GM23338 (cell line): Measurements from ENCODE around the gene PARD3. TPM values are rescaled to one million over a fixed set of nuclear protein-coding genes. Genes with fewer than 3 reads are reported as not detected.

Experiments
- ATAC-seq: fragments of 200-7000 bp; cut with Tn5 transposase; 3 replicates; pipeline ENCODE4 v1.9.1; 2020
- DNase-seq: peaks from one replicate; pipeline ENCODE4 v3.0.0-alpha.2; 2015; ENCODE audit warnings: low spot score
- H2AFZ ChIP-seq: fragments of 200-600 bp; sonication (generic); 2 replicates; pipeline ENCODE4 v1.8.0; 2016; ENCODE audit warnings: antibody characterized with exemption, mild to moderate bottlenecking, moderate library complexity
- H3F3A ChIP-seq: fragments of 200-600 bp; sonication (generic); replicated peaks from 2 replicates; pipeline ENCODE4 v1.8.0; 2017; ENCODE audit warnings: antibody characterized with exemption, mixed run types, low read depth
- H3K27ac ChIP-seq: fragments of 200-600 bp; sonication (generic); 2 replicates; pipeline ENCODE4 v1.6.1; 2016; ENCODE audit warnings: low read depth
- H3K27me3 ChIP-seq: fragments of 200-600 bp; sonication (generic); 2 replicates; pipeline ENCODE4 v1.8.0; 2016; ENCODE audit warnings: mild to moderate bottlenecking, mixed run types, moderate library complexity; ENCODE audit not compliant: insufficient read depth
- H3K36me3 ChIP-seq: fragments of 200-600 bp; sonication (generic); 2 replicates; pipeline ENCODE4 v1.8.0; 2016; ENCODE audit warnings: mild to moderate bottlenecking; ENCODE audit not compliant: insufficient read depth
- H3K4me1 ChIP-seq: fragments of 200-600 bp; sonication (generic); 2 replicates; pipeline ENCODE4 v1.8.0; 2016; ENCODE audit warnings: mild to moderate bottlenecking, moderate library complexity; ENCODE audit not compliant: insufficient read depth
- H3K4me2 ChIP-seq: fragments of 200-600 bp; sonication (generic); 2 replicates; pipeline ENCODE4 v1.7.1; 2017; ENCODE audit warnings: mixed run types
- H3K4me3 ChIP-seq: fragments of 200-600 bp; sonication (generic); 2 replicates; pipeline ENCODE4 v1.6.1; 2016; ENCODE audit warnings: mixed run types
- H3K79me2 ChIP-seq: fragments of 200-600 bp; sonication (generic); replicated peaks from 2 replicates; pipeline ENCODE4 v1.8.0; 2017; ENCODE audit warnings: mild to moderate bottlenecking; ENCODE audit not compliant: insufficient read depth
- H3K9me2 ChIP-seq: fragments of 200-600 bp; sonication (generic); 2 replicates; pipeline ENCODE4 v1.8.0; 2017; ENCODE audit not compliant: insufficient read depth
- H4K20me1 ChIP-seq: fragments of 200-600 bp; sonication (generic); replicated peaks from 2 replicates; pipeline ENCODE4 v1.8.0; 2017; ENCODE audit warnings: mild to moderate bottlenecking; ENCODE audit not compliant: insufficient read depth
- H3K27ac Mint-ChIP-seq: 2 replicates; pipeline ENCODE4 v1.8.0; 2020; ENCODE audit warnings: inconsistent platforms, mild to moderate bottlenecking, moderate library complexity, mixed read lengths
- H3K27me3 Mint-ChIP-seq: 3 replicates; pipeline ENCODE4 v1.8.0; 2022; ENCODE audit warnings: low read depth, mild to moderate bottlenecking, moderate library complexity, mixed read lengths, inconsistent platforms; ENCODE audit not compliant: insufficient read depth, poor library complexity
- H3K36me3 Mint-ChIP-seq: 3 replicates; pipeline ENCODE4 v1.8.0; 2021; ENCODE audit warnings: low read depth, mild to moderate bottlenecking, inconsistent platforms, moderate library complexity, mixed read lengths
- H3K4me1 Mint-ChIP-seq: 3 replicates; pipeline ENCODE4 v1.8.0; 2020; ENCODE audit warnings: mild to moderate bottlenecking, inconsistent platforms, mixed read lengths
- H3K4me3 Mint-ChIP-seq: 3 replicates; pipeline ENCODE4 v1.8.0; 2021; ENCODE audit warnings: moderate library complexity, mild to moderate bottlenecking, inconsistent platforms, mixed read lengths
- H3K9me3 Mint-ChIP-seq: 3 replicates; pipeline ENCODE4 v1.8.0; 2020; ENCODE audit warnings: moderate library complexity, mild to moderate bottlenecking, inconsistent platforms, mixed read lengths
- EZH2phosphoT487 ChIP-seq: fragments of 200-600 bp; sonication (generic); IDR thresholded peaks from one replicate; pipeline ENCODE4 v1.8.1; 2018; ENCODE audit warnings: antibody characterized with exemption; ENCODE audit not compliant: unreplicated experiment
- POLR2AphosphoS5 ChIP-seq: IDR thresholded peaks from 2 replicates; pipeline ENCODE4 v1.6.1; 2016; ENCODE audit warnings: antibody characterized with exemption, low read depth
- polyA plus RNA-seq: library from polyadenylated mRNA; unstranded; fragments of >200 nt; fragmentation: Nextera tagmentation; extraction: Ambion mirVana; gene quantifications from 2 replicates; pipeline ENCODE4 v1.2.1, GENCODE V29; 2016
- total RNA-seq: library from RNA; depleted of rRNA; stranded (reverse); fragments of >200 nt; shearing (Covaris generic); gene quantifications from 2 replicates; pipeline ENCODE4 v1.2.3, GENCODE V29; 2014
- TF ChIP-seq, protein P1 (sequence below): fragments of 250-450 bp; sonication (Bioruptor Pico); IDR thresholded peaks from 2 replicates; pipeline ENCODE4 v1.5.0; 2020; ENCODE audit warnings: mild to moderate bottlenecking, moderate library complexity
- TF ChIP-seq, protein P2 (sequence below), 2 experiments: fragments of 200-600 bp in 1 of 2; sonication (generic) in 1 of 2; conservative IDR thresholded peaks; 2 replicates each; pipeline versions ENCODE4 v1.5.1 to v1.6.1; 2016 to 2017; ENCODE audit warnings: antibody characterized with exemption in 2 of 2, low read depth in 2 of 2, mild to moderate bottlenecking in 2 of 2, moderate library complexity in 1 of 2
- TF ChIP-seq, protein P3 (sequence below): IDR thresholded peaks from one replicate; pipeline ENCODE4 v1.6.1; 2018; ENCODE audit warnings: antibody characterized with exemption; ENCODE audit not compliant: unreplicated experiment

PARD3 gene
- total and polyA plus RNA-seq, 2 experiments from 2014 or later: 30.2 to 51.4 TPM

DNA sequence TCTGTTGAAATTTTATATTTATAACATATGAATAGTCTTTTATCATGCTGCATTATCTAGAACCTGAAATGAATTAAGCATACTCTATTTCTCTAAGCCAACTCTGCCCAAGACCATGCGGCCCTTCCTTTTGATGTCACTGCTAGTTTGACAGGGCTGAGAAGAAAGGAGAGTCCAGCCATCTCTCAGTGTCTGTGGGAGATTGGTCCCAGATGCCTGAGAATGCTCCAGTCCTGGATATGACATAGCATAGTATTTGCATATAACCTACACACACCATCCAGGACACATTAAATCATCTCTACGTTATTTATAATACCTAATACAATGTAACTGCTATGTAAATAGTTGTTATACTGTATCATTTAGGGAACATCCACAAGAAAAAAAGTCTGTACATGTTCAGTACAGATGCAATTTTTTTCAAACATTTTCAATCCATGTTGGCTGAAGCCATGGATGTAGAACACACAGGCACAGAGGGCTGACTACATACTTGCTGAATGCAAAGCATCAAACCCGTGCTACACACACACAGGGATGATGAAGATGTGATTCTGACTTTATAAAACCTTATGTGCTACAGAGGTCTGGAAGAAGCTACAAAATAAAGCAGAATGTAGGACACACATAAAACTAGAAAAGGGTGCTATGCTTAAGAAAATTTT, 315.4 kb downstream of the PARD3 start (continued):
- TF ChIP-seq, protein P1, sequence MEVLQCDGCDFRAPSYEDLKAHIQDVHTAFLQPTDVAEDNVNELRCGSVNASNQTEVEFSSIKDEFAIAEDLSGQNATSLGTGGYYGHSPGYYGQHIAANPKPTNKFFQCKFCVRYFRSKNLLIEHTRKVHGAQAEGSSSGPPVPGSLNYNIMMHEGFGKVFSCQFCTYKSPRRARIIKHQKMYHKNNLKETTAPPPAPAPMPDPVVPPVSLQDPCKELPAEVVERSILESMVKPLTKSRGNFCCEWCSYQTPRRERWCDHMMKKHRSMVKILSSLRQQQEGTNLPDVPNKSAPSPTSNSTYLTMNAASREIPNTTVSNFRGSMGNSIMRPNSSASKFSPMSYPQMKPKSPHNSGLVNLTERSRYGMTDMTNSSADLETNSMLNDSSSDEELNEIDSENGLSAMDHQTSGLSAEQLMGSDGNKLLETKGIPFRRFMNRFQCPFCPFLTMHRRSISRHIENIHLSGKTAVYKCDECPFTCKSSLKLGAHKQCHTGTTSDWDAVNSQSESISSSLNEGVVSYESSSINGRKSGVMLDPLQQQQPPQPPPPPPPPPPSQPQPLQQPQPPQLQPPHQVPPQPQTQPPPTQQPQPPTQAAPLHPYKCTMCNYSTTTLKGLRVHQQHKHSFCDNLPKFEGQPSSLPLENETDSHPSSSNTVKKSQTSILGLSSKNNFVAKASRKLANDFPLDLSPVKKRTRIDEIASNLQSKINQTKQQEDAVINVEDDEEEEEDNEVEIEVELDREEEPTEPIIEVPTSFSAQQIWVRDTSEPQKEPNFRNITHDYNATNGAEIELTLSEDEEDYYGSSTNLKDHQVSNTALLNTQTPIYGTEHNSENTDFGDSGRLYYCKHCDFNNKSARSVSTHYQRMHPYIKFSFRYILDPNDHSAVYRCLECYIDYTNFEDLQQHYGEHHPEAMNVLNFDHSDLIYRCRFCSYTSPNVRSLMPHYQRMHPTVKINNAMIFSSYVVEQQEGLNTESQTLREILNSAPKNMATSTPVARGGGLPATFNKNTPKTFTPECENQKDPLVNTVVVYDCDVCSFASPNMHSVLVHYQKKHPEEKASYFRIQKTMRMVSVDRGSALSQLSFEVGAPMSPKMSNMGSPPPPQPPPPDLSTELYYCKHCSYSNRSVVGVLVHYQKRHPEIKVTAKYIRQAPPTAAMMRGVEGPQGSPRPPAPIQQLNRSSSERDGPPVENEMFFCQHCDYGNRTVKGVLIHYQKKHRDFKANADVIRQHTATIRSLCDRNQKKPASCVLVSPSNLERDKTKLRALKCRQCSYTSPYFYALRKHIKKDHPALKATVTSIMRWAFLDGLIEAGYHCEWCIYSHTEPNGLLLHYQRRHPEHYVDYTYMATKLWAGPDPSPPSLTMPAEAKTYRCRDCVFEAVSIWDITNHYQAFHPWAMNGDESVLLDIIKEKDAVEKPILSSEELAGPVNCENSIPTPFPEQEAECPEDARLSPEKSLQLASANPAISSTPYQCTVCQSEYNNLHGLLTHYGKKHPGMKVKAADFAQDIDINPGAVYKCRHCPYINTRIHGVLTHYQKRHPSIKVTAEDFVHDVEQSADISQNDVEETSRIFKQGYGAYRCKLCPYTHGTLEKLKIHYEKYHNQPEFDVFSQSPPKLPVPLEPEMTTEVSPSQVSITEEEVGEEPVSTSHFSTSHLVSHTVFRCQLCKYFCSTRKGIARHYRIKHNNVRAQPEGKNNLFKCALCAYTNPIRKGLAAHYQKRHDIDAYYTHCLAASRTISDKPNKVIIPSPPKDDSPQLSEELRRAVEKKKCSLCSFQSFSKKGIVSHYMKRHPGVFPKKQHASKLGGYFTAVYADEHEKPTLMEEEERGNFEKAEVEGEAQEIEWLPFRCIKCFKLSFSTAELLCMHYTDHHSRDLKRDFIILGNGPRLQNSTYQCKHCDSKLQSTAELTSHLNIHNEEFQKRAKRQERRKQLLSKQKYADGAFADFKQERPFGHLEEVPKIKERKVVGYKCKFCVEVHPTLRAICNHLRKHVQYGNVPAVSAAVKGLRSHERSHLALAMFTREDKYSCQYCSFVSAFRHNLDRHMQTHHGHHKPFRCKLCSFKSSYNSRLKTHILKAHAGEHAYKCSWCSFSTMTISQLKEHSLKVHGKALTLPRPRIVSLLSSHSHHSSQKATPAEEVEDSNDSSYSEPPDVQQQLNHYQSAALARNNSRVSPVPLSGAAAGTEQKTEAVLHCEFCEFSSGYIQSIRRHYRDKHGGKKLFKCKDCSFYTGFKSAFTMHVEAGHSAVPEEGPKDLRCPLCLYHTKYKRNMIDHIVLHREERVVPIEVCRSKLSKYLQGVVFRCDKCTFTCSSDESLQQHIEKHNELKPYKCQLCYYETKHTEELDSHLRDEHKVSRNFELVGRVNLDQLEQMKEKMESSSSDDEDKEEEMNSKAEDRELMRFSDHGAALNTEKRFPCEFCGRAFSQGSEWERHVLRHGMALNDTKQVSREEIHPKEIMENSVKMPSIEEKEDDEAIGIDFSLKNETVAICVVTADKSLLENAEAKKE: no peak
- TF ChIP-seq, protein P2, sequence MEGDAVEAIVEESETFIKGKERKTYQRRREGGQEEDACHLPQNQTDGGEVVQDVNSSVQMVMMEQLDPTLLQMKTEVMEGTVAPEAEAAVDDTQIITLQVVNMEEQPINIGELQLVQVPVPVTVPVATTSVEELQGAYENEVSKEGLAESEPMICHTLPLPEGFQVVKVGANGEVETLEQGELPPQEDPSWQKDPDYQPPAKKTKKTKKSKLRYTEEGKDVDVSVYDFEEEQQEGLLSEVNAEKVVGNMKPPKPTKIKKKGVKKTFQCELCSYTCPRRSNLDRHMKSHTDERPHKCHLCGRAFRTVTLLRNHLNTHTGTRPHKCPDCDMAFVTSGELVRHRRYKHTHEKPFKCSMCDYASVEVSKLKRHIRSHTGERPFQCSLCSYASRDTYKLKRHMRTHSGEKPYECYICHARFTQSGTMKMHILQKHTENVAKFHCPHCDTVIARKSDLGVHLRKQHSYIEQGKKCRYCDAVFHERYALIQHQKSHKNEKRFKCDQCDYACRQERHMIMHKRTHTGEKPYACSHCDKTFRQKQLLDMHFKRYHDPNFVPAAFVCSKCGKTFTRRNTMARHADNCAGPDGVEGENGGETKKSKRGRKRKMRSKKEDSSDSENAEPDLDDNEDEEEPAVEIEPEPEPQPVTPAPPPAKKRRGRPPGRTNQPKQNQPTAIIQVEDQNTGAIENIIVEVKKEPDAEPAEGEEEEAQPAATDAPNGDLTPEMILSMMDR (conservative IDR thresholded peaks at IDR 0.05; ENCODE audit: low read depth in 2 of 2): no peak

DNA sequence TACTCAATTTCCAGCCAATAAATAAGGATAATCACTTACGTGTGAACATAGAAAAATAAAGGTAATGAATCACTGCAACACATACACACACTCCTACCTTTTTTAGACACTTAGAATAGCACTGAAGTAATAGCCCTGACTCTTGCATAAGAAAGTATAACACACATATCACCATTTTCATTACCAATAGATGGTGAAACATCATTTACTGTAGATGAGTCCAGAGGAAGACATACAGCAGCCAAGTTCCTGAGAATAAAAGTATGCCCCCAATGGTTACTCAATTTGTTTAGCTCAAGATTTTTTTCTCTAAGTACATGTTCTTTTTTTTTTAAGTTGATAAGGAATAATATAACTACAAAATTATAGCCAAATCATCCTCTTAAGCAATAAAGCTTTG, 316.3 kb downstream of the PARD3 start:
- Mint-ChIP-seq H3K36me3 (no peaks in the 10 kb centered on the region; the same call in 2 of the 3 replicates), H3K27ac (no peak overlapping the region), H3K4me1 (peaks cover 15% of the 10 kb centered on the region), H3K4me3 (no peak overlapping the region), H3K27me3 (no peaks in the 10 kb centered on the region), H3K9me3 (no peaks in the 10 kb centered on the region)
- no peak overlapping the region for H3K4me3 ChIP-seq
- H3K36me3 ChIP-seq: no peaks in the 10 kb centered on the region
- H2AFZ ChIP-seq: no peak overlapping the region
- H3K27me3 ChIP-seq: no peaks in the 10 kb centered on the region
- H3K27ac ChIP-seq: no peak overlapping the region
- ATAC-seq: no peak
- no peak for DNase-seq
- H3K9me2 ChIP-seq: no peaks in the 10 kb centered on the region
- no peak overlapping the region for H3K4me2 ChIP-seq
- H3K79me2 ChIP-seq: no peaks in the 10 kb centered on the region
- H3F3A ChIP-seq: no peaks in the 10 kb centered on the region
- H4K20me1 ChIP-seq: no peaks in the 10 kb centered on the region
- 0 out of 2 replicates have a peak, but pooled peaks cover 5% of the 10 kb centered on the region for H3K4me1 ChIP-seq
- TF ChIP-seq POLR2AphosphoS5 (no peak), EZH2phosphoT487 (no peak)
- TF ChIP-seq, protein P3, sequence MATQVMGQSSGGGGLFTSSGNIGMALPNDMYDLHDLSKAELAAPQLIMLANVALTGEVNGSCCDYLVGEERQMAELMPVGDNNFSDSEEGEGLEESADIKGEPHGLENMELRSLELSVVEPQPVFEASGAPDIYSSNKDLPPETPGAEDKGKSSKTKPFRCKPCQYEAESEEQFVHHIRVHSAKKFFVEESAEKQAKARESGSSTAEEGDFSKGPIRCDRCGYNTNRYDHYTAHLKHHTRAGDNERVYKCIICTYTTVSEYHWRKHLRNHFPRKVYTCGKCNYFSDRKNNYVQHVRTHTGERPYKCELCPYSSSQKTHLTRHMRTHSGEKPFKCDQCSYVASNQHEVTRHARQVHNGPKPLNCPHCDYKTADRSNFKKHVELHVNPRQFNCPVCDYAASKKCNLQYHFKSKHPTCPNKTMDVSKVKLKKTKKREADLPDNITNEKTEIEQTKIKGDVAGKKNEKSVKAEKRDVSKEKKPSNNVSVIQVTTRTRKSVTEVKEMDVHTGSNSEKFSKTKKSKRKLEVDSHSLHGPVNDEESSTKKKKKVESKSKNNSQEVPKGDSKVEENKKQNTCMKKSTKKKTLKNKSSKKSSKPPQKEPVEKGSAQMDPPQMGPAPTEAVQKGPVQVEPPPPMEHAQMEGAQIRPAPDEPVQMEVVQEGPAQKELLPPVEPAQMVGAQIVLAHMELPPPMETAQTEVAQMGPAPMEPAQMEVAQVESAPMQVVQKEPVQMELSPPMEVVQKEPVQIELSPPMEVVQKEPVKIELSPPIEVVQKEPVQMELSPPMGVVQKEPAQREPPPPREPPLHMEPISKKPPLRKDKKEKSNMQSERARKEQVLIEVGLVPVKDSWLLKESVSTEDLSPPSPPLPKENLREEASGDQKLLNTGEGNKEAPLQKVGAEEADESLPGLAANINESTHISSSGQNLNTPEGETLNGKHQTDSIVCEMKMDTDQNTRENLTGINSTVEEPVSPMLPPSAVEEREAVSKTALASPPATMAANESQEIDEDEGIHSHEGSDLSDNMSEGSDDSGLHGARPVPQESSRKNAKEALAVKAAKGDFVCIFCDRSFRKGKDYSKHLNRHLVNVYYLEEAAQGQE: no peak
